H9 (cell line): ENCODE data around the gene HDLBP. TPM values are rescaled to one million over a fixed set of nuclear protein-coding genes. Genes with fewer than 3 reads are reported as not detected.

Experiments used
- DNase-seq: peaks from one replicate; pipeline ENCODE4 v3.0.0-alpha.2; 2017
- H2AFZ ChIP-seq: one replicate; pipeline ENCODE4 v1.6.1; 2013; ENCODE audit warnings: mild to moderate bottlenecking, low read length, control low read depth, moderate library complexity
- H2AK5ac ChIP-seq: 2 replicates; pipeline ENCODE4 v1.6.1; 2013; ENCODE audit warnings: low read length, control low read depth, mixed read lengths; ENCODE audit not compliant: insufficient read length
- H2BK120ac ChIP-seq: one replicate; pipeline ENCODE4 v1.6.1; 2013; ENCODE audit warnings: low read depth, mild to moderate bottlenecking, low read length, control low read depth, inconsistent platforms; ENCODE audit not compliant: poor library complexity, severe bottlenecking
- H2BK12ac ChIP-seq: 2 replicates; pipeline ENCODE4 v1.6.1; 2013; ENCODE audit warnings: low read length, control low read depth, mixed read lengths, low read depth; ENCODE audit not compliant: insufficient read length
- H2BK15ac ChIP-seq: 2 replicates; pipeline ENCODE4 v1.6.1; 2013; ENCODE audit warnings: low read depth, low read length, control low read depth
- H2BK20ac ChIP-seq: one replicate; pipeline ENCODE4 v1.6.1; 2013; ENCODE audit warnings: low read depth, mild to moderate bottlenecking, low read length, control low read depth, inconsistent platforms; ENCODE audit not compliant: poor library complexity, severe bottlenecking
- H2BK5ac ChIP-seq: 2 replicates; pipeline ENCODE4 v1.6.1; 2013; ENCODE audit warnings: low read length, control low read depth, mixed read lengths; ENCODE audit not compliant: insufficient read length
- H3K14ac ChIP-seq: 2 replicates; pipeline ENCODE4 v1.6.1; 2013; ENCODE audit warnings: low read length, control low read depth; ENCODE audit not compliant: insufficient read depth
- H3K18ac ChIP-seq: 2 replicates; pipeline ENCODE4 v1.6.1; 2013; ENCODE audit warnings: low read depth, mild to moderate bottlenecking, mixed read lengths, low read length, control low read depth; ENCODE audit not compliant: insufficient read length
- H3K23ac ChIP-seq: 2 replicates; pipeline ENCODE4 v1.6.1; 2013; ENCODE audit warnings: low read length, control low read depth, mixed read lengths, low read depth; ENCODE audit not compliant: insufficient read length
- H3K23me2 ChIP-seq: 2 replicates; pipeline ENCODE4 v1.6.1; 2013; ENCODE audit warnings: low read depth, mild to moderate bottlenecking, mixed read lengths, low read length, control low read depth; ENCODE audit not compliant: insufficient read length, poor library complexity, severe bottlenecking
- H3K27ac ChIP-seq: 2 replicates; pipeline ENCODE4 v1.5.1; 2013; ENCODE audit warnings: low read length, control low read depth, mixed read lengths, low read depth; ENCODE audit not compliant: insufficient read length
- H3K27me3 ChIP-seq: 2 replicates; pipeline ENCODE4 v1.6.1; 2013; ENCODE audit warnings: low read length, control low read depth, inconsistent platforms; ENCODE audit not compliant: insufficient read depth
- H3K4ac ChIP-seq: 2 replicates; pipeline ENCODE4 v1.6.1; 2013; ENCODE audit warnings: low read depth, mild to moderate bottlenecking, control low read depth, inconsistent platforms, low read length, moderate library complexity
- H3K4me1 ChIP-seq: 2 replicates; pipeline ENCODE4 v1.6.1; 2013; ENCODE audit warnings: low read length, control low read depth, inconsistent platforms; ENCODE audit not compliant: insufficient read depth
- H3K4me2 ChIP-seq: 2 replicates; pipeline ENCODE4 v1.6.1; 2013; ENCODE audit warnings: low read length, control low read depth, mixed read lengths; ENCODE audit not compliant: insufficient read length, insufficient read depth
- H3K56ac ChIP-seq: 2 replicates; pipeline ENCODE4 v1.6.1; 2013; ENCODE audit warnings: low read depth, mild to moderate bottlenecking, mixed read lengths, low read length, control low read depth; ENCODE audit not compliant: insufficient read length
- H3K79me1 ChIP-seq: 2 replicates; pipeline ENCODE4 v1.6.1; 2013; ENCODE audit warnings: low read depth, mild to moderate bottlenecking, moderate library complexity, low read length, control low read depth, inconsistent platforms; ENCODE audit not compliant: insufficient read depth, poor library complexity, severe bottlenecking
- H3K79me2 ChIP-seq: 2 replicates; pipeline ENCODE4 v1.6.1; 2013; ENCODE audit warnings: low read length, control low read depth, inconsistent platforms; ENCODE audit not compliant: insufficient read depth
- H3K9ac ChIP-seq: 2 replicates; pipeline ENCODE4 v1.6.1; 2013; ENCODE audit warnings: low read length, control low read depth, mixed read lengths; ENCODE audit not compliant: insufficient read length; ENCODE audit errors: extremely low read depth
- H3K9me3 ChIP-seq: one replicate; pipeline ENCODE4 v1.6.1; 2013; ENCODE audit warnings: low read depth, low read length, inconsistent platforms; ENCODE audit not compliant: control insufficient read depth
- H3T11ph ChIP-seq: one replicate; pipeline ENCODE4 v1.6.1; 2013; ENCODE audit warnings: mild to moderate bottlenecking, low read length, control low read depth, inconsistent platforms
- H4K20me1 ChIP-seq: one replicate; pipeline ENCODE4 v1.6.1; 2013; ENCODE audit not compliant: control insufficient read depth, insufficient read length, insufficient read depth
- H4K5ac ChIP-seq: 2 replicates; pipeline ENCODE4 v1.6.1; 2013; ENCODE audit warnings: low read depth, mild to moderate bottlenecking, mixed read lengths, low read length, control low read depth; ENCODE audit not compliant: insufficient read length
- H4K8ac ChIP-seq: replicated peaks from 2 replicates; pipeline ENCODE4 v1.6.1; 2013; ENCODE audit warnings: low read length, control low read depth, mixed read lengths, low read depth; ENCODE audit not compliant: insufficient read length
- H4K91ac ChIP-seq: 2 replicates; pipeline ENCODE4 v1.6.1; 2013; ENCODE audit warnings: low read depth, mild to moderate bottlenecking, moderate library complexity, mixed read lengths, low read length, control low read depth; ENCODE audit not compliant: insufficient read length
- H3K27ac Mint-ChIP-seq, 3 experiments: 2 replicates in 2 of 3; 3 replicates in 1 of 3; pipeline ENCODE4 v1.8.0; 2020 to 2021; ENCODE audit warnings: mixed read lengths in 3 of 3, mild to moderate bottlenecking in 1 of 3, moderate library complexity in 1 of 3
- H3K27me3 Mint-ChIP-seq: 2 replicates; pipeline ENCODE4 v1.8.0; 2021; ENCODE audit warnings: low read depth, mild to moderate bottlenecking, moderate library complexity, mixed read lengths
- H3K36me3 Mint-ChIP-seq, 3 experiments: 2 replicates in 2 of 3; 3 replicates in 1 of 3; pipeline ENCODE4 v1.8.0; 2020 to 2021; ENCODE audit warnings: low read depth in 3 of 3, mixed read lengths in 3 of 3; ENCODE audit not compliant: insufficient read depth in 1 of 3
- H3K4me1 Mint-ChIP-seq, 2 experiments: 2 replicates each; pipeline ENCODE4 v1.8.0; 2020; ENCODE audit warnings: mixed read lengths in 2 of 2
- H3K4me3 Mint-ChIP-seq, 2 experiments: 2 replicates in 1 of 2; 3 replicates in 1 of 2; pipeline ENCODE4 v1.8.0; 2020 to 2021; ENCODE audit warnings: mild to moderate bottlenecking in 2 of 2, mixed read lengths in 2 of 2, moderate library complexity in 1 of 2
- H3K9me3 Mint-ChIP-seq, 2 experiments: 2 replicates in 1 of 2; 3 replicates in 1 of 2; pipeline ENCODE4 v1.8.0; 2020; ENCODE audit warnings: mild to moderate bottlenecking in 2 of 2, mixed read lengths in 2 of 2, moderate library complexity in 1 of 2
- WGBS: extraction: QIAGEN DNeasy Blood & Tissue Kit; methylation state at CpG from one replicate; pipeline ENCODE4 v1.1.7; 2013; ENCODE audit warnings: missing lambda C conversion rate, low lambda C conversion rate, mixed read lengths; ENCODE audit not compliant: insufficient read length; ENCODE audit errors: extremely low coverage; 5-methylcytosine and 5-hydroxymethylcytosine counted together
- total RNA-seq: library from RNA; stranded (reverse); gene quantifications from 2 replicates; pipeline ENCODE4 v1.2.1, GENCODE V29; 2021
- TF ChIP-seq, protein P1 (sequence below): fragments of 200-600 bp; sonication (generic); conservative IDR thresholded peaks from 3 replicates; pipeline ENCODE4 v1.8.0; 2021; ENCODE audit warnings: antibody characterized with exemption, mild to moderate bottlenecking

The HDLBP gene
- total RNA-seq, 1 experiment from 2014 or later: 364 TPM

DNA sequence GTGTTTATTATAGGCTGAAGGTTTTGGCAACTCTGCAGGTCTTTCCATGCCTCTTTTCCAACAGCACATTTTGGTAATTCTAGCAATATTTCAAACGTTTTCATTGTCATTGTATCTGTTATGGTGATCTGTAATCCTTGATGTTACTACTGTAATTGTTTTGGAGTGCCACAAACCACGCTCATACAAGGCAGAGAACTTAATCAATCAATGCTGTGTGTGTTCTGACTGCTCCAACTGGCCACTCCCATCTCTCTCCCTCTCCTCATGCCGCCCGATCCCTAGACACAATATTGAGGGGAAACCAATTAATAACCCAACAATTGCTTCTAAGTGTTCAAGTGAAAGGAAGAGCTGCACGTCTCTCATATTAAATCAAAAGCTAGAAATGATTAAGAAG is 32.9 kb downstream of the HDLBP start:
- no peak overlapping the region for H3K14ac ChIP-seq
- H3K4ac ChIP-seq: no peak overlapping the region
- peaks cover 0 to 6% (median under 1%) of the 10 kb centered on the region in 3 experiments; a peak in 4 of 7 replicates for H3K36me3 Mint-ChIP-seq
- H2BK12ac ChIP-seq: no peak overlapping the region
- H3K27me3 Mint-ChIP-seq: no peaks in the 10 kb centered on the region
- H3K4me3 Mint-ChIP-seq: no peak overlapping the region
- H3K27ac ChIP-seq: no peak overlapping the region
- no peaks in the 10 kb centered on the region for H3K27me3 ChIP-seq
- no peak overlapping the region for H2BK120ac ChIP-seq
- peaks cover 3% of the 10 kb centered on the region; the same call in 1 of the 2 replicates for H3K4me1 ChIP-seq
- H3K79me1 ChIP-seq: peaks cover 13% of the 10 kb centered on the region
- H3T11ph ChIP-seq: no peak overlapping the region
- no peak overlapping the region for H2AFZ ChIP-seq
- TF ChIP-seq, protein P1, sequence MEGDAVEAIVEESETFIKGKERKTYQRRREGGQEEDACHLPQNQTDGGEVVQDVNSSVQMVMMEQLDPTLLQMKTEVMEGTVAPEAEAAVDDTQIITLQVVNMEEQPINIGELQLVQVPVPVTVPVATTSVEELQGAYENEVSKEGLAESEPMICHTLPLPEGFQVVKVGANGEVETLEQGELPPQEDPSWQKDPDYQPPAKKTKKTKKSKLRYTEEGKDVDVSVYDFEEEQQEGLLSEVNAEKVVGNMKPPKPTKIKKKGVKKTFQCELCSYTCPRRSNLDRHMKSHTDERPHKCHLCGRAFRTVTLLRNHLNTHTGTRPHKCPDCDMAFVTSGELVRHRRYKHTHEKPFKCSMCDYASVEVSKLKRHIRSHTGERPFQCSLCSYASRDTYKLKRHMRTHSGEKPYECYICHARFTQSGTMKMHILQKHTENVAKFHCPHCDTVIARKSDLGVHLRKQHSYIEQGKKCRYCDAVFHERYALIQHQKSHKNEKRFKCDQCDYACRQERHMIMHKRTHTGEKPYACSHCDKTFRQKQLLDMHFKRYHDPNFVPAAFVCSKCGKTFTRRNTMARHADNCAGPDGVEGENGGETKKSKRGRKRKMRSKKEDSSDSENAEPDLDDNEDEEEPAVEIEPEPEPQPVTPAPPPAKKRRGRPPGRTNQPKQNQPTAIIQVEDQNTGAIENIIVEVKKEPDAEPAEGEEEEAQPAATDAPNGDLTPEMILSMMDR: no peak
- H3K9me3 ChIP-seq: no peaks in the 10 kb centered on the region
- DNase-seq: no peak
- no peaks in the 10 kb centered on the region for H3K9me3 Mint-ChIP-seq
- no peak overlapping the region for H4K5ac ChIP-seq
- H2BK20ac ChIP-seq: no peak overlapping the region
- H2BK5ac ChIP-seq: no peak overlapping the region
- H3K4me1 Mint-ChIP-seq: peaks cover 17 to 18% of the 10 kb centered on the region in 2 experiments
- H3K23me2 ChIP-seq: no peaks in the 10 kb centered on the region
- no peaks in the 10 kb centered on the region for H4K20me1 ChIP-seq
- no peak overlapping the region for H4K91ac ChIP-seq
- no peak overlapping the region for H3K18ac ChIP-seq
- H3K9ac ChIP-seq: no peak overlapping the region
- no CpG with 5 or more reads among the region's 5 CpGs for whole genome bisulfite sequencing
- H4K8ac ChIP-seq: no peak overlapping the region
- peak overlapping the region in 2 of 3 experiments; percentile 13 to 15; a peak in 1 of 7 replicates for H3K27ac Mint-ChIP-seq
- no peak overlapping the region for H2BK15ac ChIP-seq
- no peak overlapping the region for H3K4me2 ChIP-seq
- H3K79me2 ChIP-seq: peaks cover 7% of the 10 kb centered on the region; the same call in 1 of the 2 replicates
- no peak overlapping the region for H3K56ac ChIP-seq
- H3K23ac ChIP-seq: no peak overlapping the region
- no peak overlapping the region for H2AK5ac ChIP-seq
